HepG2 (cell line): Measurements from ENCODE around the gene STRA6. TPM values are rescaled to one million over a fixed set of nuclear protein-coding genes. Genes with fewer than 3 reads are reported as not detected.

Experiments used
- ATAC-seq: fragments of 200-7000 bp; cut with Tn5 transposase; 3 replicates; pipeline ENCODE4 v1.9.1; 2020; ENCODE audit warnings: mild to moderate bottlenecking, moderate library complexity
- BruUV-seq: library from RNA; stranded (reverse); fragments of 400-500 nt; replicated peaks from 2 replicates; lab custom pipeline; 2021; lab: Mats Ljungman, UMichigan
- CTCF ChIA-PET: fragments of 300-600 bp; formaldehyde crosslinking; extraction: SDS; loops from one replicate; lab custom pipeline; 2021; ENCODE audit warnings: low total read pairs, inconsistent platforms, low intra/inter-chr PET ratio; lab: Yijun Ruan, JAX
- POLR2A ChIA-PET: fragments of 350-600 bp; sonication (Branson Sonifier 250); formaldehyde crosslinking; loops from one replicate; lab custom pipeline; 2020; ENCODE audit warnings: antibody characterized with exemption, inconsistent platforms; lab: Yijun Ruan, JAX
- DNase-seq: peaks from one replicate; pipeline ENCODE4 v3.0.0-alpha.2; 2015; ENCODE audit warnings: low spot score
- FAIRE-seq: peaks from 3 replicates; lab custom pipeline; 2011; peaks lifted over from hg19 to GRCh38; lab: Jason Lieb, UNC
- H2AFZ ChIP-seq: one replicate; pipeline ENCODE4 v1.6.1; 2011; ENCODE audit warnings: low read length, inconsistent platforms
- H3K27ac ChIP-seq: fragments of 300-600 bp; 3 replicates; pipeline ENCODE4 v1.8.0; 2011; ENCODE audit warnings: mixed run types, mild to moderate bottlenecking, mixed read lengths, low read length, inconsistent platforms; ENCODE audit not compliant: insufficient read depth; ENCODE audit errors: extremely low read length
- H3K27me3 ChIP-seq, 2 experiments: fragments of 200-600 bp in 1 of 2; 2 replicates in 1 of 2; 3 replicates in 1 of 2; pipeline versions ENCODE4 v1.6.0 to v1.8.0; 2011; ENCODE audit warnings: low read length in 2 of 2, mild to moderate bottlenecking in 2 of 2, moderate library complexity in 2 of 2, inconsistent platforms in 1 of 2; ENCODE audit not compliant: insufficient read depth in 2 of 2, control insufficient read depth in 1 of 2
- H3K36me3 ChIP-seq, 2 experiments: fragments of 200-600 bp in 1 of 2; replicated peaks in 1 of 2; 2 replicates in 1 of 2; 3 replicates in 1 of 2; pipeline versions ENCODE4 v1.5.1 to v1.8.0; 2011; ENCODE audit warnings: low read length in 2 of 2, inconsistent platforms in 1 of 2; ENCODE audit not compliant: insufficient read depth in 2 of 2, control insufficient read depth in 1 of 2
- H3K4me1 ChIP-seq: 2 replicates; pipeline ENCODE4 v1.5.1; 2012; ENCODE audit warnings: low read length, inconsistent platforms; ENCODE audit not compliant: insufficient read depth
- H3K4me2 ChIP-seq: 2 replicates; pipeline ENCODE4 v1.6.0; 2011; ENCODE audit warnings: low read depth, low read length, inconsistent platforms
- H3K4me3 ChIP-seq, 3 experiments: fragments of 200-600 bp in 1 of 3; sonication (generic), shearing (Covaris generic) in 1 of 3; replicated peaks in 1 of 3; 2 replicates each; pipeline ENCODE4 v1.5.1; 2011 to 2016; ENCODE audit warnings: low read length in 3 of 3, inconsistent platforms in 2 of 3, low read depth in 2 of 3, mild to moderate bottlenecking in 2 of 3, control low read depth in 1 of 3, mixed read lengths in 1 of 3; ENCODE audit not compliant: insufficient read depth in 1 of 3
- H3K79me2 ChIP-seq: one replicate; pipeline ENCODE4 v1.6.1; 2011; ENCODE audit warnings: low read length, inconsistent platforms; ENCODE audit not compliant: insufficient read depth
- H3K9ac ChIP-seq: 2 replicates; pipeline ENCODE4 v1.6.0; 2011; ENCODE audit warnings: mild to moderate bottlenecking, low read depth, low read length, inconsistent platforms; ENCODE audit not compliant: insufficient read depth
- H3K9me3 ChIP-seq: 2 replicates; pipeline ENCODE4 v1.5.1; 2012; ENCODE audit warnings: mild to moderate bottlenecking, low read length
- H4K20me1 ChIP-seq: 2 replicates; pipeline ENCODE4 v1.6.0; 2011; ENCODE audit warnings: inconsistent platforms, mild to moderate bottlenecking, low read length, moderate library complexity; ENCODE audit not compliant: insufficient read depth
- KMT2A ChIP-seq: sonication (generic); formaldehyde crosslinking; IDR thresholded peaks from 2 replicates; pipeline ENCODE4 v1.4.0; 2020; ENCODE audit warnings: missing genetic modification reagents
- MEIS1 ChIP-seq: sonication (generic); formaldehyde crosslinking; IDR thresholded peaks from 2 replicates; pipeline ENCODE4 v1.9.0; 2021; ENCODE audit warnings: mild to moderate bottlenecking, missing genetic modification reagents, moderate library complexity, borderline replicate concordance
- ZFP36L1 ChIP-seq: sonication (generic); formaldehyde crosslinking; IDR thresholded peaks from 2 replicates; pipeline ENCODE4 v1.8.0; 2022; ENCODE audit warnings: mild to moderate bottlenecking, missing genetic modification reagents, moderate library complexity
- ZNF251 ChIP-seq: sonication (generic); formaldehyde crosslinking; IDR thresholded peaks from 2 replicates; pipeline ENCODE4 v1.9.0; 2021; ENCODE audit warnings: mild to moderate bottlenecking, missing genetic modification reagents
- ZNF263 ChIP-seq: sonication (generic); formaldehyde crosslinking; IDR thresholded peaks from 2 replicates; pipeline ENCODE4 v1.4.0; 2020; ENCODE audit warnings: missing genetic modification reagents
- ZNF441 ChIP-seq: sonication (generic); formaldehyde crosslinking; IDR thresholded peaks from 2 replicates; pipeline ENCODE4 v1.7.0; 2021; ENCODE audit warnings: missing genetic modification reagents, borderline replicate concordance
- ZNF598 ChIP-seq: sonication (generic); formaldehyde crosslinking; IDR thresholded peaks from 2 replicates; pipeline ENCODE4 v1.5.1; 2020; ENCODE audit warnings: mild to moderate bottlenecking, missing genetic modification reagents, borderline replicate concordance
- WGBS: methylation state at CpG from one replicate; pipeline ENCODE4 v1.1.6; 2017; ENCODE audit warnings: low lambda C conversion rate; 5-methylcytosine and 5-hydroxymethylcytosine counted together
- in situ Hi-C: cut with HindIII; loops from 2 replicates; pipeline ENCODE4 v1.10.0; 2017; ENCODE audit warnings: low pct_unique_long_range_greater_than_20kb; ENCODE audit not compliant: extremely low pct_ligation_motif_present
- intact Hi-C: fragments of 100-400 bp; cut with micrococcal nuclease; formaldehyde crosslinking; loops from one replicate; pipeline ENCODE4 v1.10.0; 2022; ENCODE audit not compliant: unreplicated experiment
- polyA plus RNA-seq, 8 experiments: library from polyadenylated mRNA; depleted of rRNA in 3 of 8; stranded (reverse) in 7 of 8; unstranded in 1 of 8; fragments of >200 nt; fragmentation: Illumina TruSeq in 4 of 8; extraction: Trizol in 4 of 8; gene quantifications; 2 replicates each; pipeline versions ENCODE4 v1.2.1 to v1.2.3, GENCODE V29; 2011 to 2016; ENCODE audit warnings: low read depth in 4 of 8, missing spikeins in 1 of 8, mixed read lengths in 1 of 8; ENCODE audit not compliant: insufficient read depth in 1 of 8
- total RNA-seq, 5 experiments: library from RNA; depleted of rRNA; stranded (reverse); fragments of >200 nt; fragmentation: Illumina TruSeq; extraction: Trizol; gene quantifications; 2 replicates each; pipeline ENCODE4 v1.2.3, GENCODE V29; 2016; ENCODE audit warnings: low read depth in 1 of 5
- TF ChIP-seq, protein P1 (sequence below): sonication (generic); formaldehyde crosslinking; IDR thresholded peaks from 2 replicates; pipeline ENCODE4 v1.8.1; 2022; ENCODE audit warnings: low read depth, mild to moderate bottlenecking, missing genetic modification reagents
- TF ChIP-seq, protein P2 (sequence below): sonication (generic); formaldehyde crosslinking; conservative IDR thresholded peaks from 2 replicates; pipeline ENCODE4 v1.4.0; 2020; ENCODE audit warnings: missing genetic modification reagents
- TF ChIP-seq, protein P3 (sequence below): sonication (generic); formaldehyde crosslinking; IDR thresholded peaks from 2 replicates; pipeline ENCODE4 v1.8.0; 2022; ENCODE audit warnings: mild to moderate bottlenecking, missing genetic modification reagents
- TF ChIP-seq, protein P4 (sequence below): IDR thresholded peaks from 2 replicates; pipeline ENCODE4 v1.6.1; 2016; ENCODE audit warnings: missing compliant biosample characterization, missing genetic modification reagents, borderline replicate concordance
- TF ChIP-seq, protein P5 (sequence below): sonication (generic); formaldehyde crosslinking; IDR thresholded peaks from 2 replicates; pipeline ENCODE4 v1.5.0; 2020; ENCODE audit warnings: missing genetic modification reagents

STRA6 gene
- total and polyA plus RNA-seq, 2 of the 13 experiments (the other 11 are each of a cell fraction or from before 2014, with no cell fraction given) = 1.6 to 2.1 TPM

DNA sequence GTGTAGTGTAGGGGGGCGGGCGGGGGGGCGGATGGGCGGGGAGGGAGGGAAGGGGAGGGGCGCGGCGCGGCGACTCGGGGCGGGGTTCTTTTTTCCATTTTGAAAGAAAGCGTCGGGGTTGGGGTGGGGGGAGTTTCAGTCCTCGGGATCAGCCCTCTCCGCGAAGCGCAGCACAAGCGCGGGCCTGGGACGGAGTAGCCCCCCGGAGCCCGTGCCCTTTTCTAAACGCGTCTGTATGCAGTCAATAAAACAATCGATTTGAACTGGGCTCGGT lies 66.1 kb downstream of the STRA6 start (continued):
- TF ChIP-seq, protein P1, sequence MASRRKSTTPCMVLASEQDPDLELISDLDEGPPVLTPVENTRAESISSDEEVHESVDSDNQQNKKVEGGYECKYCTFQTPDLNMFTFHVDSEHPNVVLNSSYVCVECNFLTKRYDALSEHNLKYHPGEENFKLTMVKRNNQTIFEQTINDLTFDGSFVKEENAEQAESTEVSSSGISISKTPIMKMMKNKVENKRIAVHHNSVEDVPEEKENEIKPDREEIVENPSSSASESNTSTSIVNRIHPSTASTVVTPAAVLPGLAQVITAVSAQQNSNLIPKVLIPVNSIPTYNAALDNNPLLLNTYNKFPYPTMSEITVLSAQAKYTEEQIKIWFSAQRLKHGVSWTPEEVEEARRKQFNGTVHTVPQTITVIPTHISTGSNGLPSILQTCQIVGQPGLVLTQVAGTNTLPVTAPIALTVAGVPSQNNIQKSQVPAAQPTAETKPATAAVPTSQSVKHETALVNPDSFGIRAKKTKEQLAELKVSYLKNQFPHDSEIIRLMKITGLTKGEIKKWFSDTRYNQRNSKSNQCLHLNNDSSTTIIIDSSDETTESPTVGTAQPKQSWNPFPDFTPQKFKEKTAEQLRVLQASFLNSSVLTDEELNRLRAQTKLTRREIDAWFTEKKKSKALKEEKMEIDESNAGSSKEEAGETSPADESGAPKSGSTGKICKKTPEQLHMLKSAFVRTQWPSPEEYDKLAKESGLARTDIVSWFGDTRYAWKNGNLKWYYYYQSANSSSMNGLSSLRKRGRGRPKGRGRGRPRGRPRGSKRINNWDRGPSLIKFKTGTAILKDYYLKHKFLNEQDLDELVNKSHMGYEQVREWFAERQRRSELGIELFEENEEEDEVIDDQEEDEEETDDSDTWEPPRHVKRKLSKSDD (CRISPR knock-in tag) = no peak
- TF ChIP-seq, protein P2, sequence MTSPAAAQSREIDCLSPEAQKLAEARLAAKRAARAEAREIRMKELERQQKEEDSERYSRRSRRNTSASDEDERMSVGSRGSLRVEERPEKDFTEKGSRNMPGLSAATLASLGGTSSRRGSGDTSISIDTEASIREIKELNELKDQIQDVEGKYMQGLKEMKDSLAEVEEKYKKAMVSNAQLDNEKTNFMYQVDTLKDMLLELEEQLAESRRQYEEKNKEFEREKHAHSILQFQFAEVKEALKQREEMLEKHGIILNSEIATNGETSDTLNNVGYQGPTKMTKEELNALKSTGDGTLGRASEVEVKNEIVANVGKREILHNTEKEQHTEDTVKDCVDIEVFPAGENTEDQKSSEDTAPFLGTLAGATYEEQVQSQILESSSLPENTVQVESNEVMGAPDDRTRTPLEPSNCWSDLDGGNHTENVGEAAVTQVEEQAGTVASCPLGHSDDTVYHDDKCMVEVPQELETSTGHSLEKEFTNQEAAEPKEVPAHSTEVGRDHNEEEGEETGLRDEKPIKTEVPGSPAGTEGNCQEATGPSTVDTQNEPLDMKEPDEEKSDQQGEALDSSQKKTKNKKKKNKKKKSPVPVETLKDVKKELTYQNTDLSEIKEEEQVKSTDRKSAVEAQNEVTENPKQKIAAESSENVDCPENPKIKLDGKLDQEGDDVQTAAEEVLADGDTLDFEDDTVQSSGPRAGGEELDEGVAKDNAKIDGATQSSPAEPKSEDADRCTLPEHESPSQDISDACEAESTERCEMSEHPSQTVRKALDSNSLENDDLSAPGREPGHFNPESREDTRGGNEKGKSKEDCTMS (CRISPR knock-in tag) = no peak
- TF ChIP-seq ZNF251 (CRISPR knock-in tag) = no peak

DNA sequence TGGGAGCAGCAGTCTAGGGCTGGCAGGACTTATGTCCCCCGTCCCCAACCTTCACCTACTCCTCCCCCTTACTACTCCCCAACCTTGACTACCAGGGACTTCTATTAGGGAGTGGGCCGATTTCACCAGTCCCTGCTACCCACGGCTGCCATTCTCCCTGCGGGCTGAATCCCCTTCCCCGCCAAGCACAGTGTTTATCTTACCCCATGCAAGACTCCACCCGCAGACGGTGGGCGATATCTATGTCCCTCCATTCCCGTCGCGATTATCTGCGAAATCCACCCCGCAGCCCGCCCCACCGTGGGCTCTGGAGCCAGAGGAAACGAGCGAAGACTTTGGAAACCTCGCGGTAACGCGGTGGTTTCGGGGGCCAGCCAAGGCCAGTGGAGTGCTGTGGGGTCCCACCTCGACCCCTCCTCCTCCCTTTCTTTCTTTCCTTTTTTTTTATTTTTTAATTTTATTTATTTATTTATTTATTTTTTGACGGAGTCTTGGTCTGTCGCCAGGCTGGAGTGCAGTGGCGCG lies 67.5 kb downstream of the STRA6 start:
- Histone ChIP-seq H3K4me2 (no peak overlapping the region), H3K9me3 (no peaks in the 10 kb centered on the region), H3K27me3 (peaks cover 16 to 52% of the 10 kb centered on the region in 2 experiments), H3K27ac (no peak overlapping the region), H3K4me3 (no peak overlapping the region), H3K9ac (no peak overlapping the region), H4K20me1 (0 out of 2 replicates have a peak, but pooled peaks cover 3% of the 10 kb centered on the region), H3K4me1 (no peaks in the 10 kb centered on the region), H3K79me2 (no peaks in the 10 kb centered on the region), H3K36me3 (no peaks in the 10 kb centered on the region), H2AFZ (no peak overlapping the region)
- ChIA-PET POLR2A (no interaction called here), CTCF (no interaction called here)
- WGBS = 78% methylated on average over 27 of the region's 27 CpGs
- intact Hi-C loops (no loop called here), in situ Hi-C loops (no loop called here)
- FAIRE-seq (no peak), ATAC-seq (no peak), DNase-seq (no peak)
- BruUV-seq = no TSS peak
- TF ChIP-seq, protein P3, sequence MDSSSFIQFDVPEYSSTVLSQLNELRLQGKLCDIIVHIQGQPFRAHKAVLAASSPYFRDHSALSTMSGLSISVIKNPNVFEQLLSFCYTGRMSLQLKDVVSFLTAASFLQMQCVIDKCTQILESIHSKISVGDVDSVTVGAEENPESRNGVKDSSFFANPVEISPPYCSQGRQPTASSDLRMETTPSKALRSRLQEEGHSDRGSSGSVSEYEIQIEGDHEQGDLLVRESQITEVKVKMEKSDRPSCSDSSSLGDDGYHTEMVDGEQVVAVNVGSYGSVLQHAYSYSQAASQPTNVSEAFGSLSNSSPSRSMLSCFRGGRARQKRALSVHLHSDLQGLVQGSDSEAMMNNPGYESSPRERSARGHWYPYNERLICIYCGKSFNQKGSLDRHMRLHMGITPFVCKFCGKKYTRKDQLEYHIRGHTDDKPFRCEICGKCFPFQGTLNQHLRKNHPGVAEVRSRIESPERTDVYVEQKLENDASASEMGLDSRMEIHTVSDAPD (CRISPR knock-in tag) = no peak
- TF ChIP-seq, protein P4, sequence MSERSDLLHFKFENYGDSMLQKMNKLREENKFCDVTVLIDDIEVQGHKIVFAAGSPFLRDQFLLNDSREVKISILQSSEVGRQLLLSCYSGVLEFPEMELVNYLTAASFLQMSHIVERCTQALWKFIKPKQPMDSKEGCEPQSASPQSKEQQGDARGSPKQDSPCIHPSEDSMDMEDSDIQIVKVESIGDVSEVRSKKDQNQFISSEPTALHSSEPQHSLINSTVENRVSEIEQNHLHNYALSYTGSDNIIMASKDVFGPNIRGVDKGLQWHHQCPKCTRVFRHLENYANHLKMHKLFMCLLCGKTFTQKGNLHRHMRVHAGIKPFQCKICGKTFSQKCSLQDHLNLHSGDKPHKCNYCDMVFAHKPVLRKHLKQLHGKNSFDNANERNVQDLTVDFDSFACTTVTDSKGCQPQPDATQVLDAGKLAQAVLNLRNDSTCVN (CRISPR knock-in tag) = no peak
- TF ChIP-seq ZNF263 = no peak
- TF ChIP-seq KMT2A (CRISPR knock-in tag) = no peak
- TF ChIP-seq ZNF441 (CRISPR knock-in tag) = no peak
- TF ChIP-seq ZNF598 (CRISPR knock-in tag) = no peak
- no peak for TF ChIP-seq MEIS1 (CRISPR knock-in tag)
- TF ChIP-seq ZFP36L1 (CRISPR knock-in tag) = no peak
- TF ChIP-seq, protein P5, sequence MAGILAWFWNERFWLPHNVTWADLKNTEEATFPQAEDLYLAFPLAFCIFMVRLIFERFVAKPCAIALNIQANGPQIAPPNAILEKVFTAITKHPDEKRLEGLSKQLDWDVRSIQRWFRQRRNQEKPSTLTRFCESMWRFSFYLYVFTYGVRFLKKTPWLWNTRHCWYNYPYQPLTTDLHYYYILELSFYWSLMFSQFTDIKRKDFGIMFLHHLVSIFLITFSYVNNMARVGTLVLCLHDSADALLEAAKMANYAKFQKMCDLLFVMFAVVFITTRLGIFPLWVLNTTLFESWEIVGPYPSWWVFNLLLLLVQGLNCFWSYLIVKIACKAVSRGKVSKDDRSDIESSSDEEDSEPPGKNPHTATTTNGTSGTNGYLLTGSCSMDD (CRISPR knock-in tag) = no peak
